ENCODE results near the gene PRAMEF15.
"Not testable (repeated sequence)": the region's sequence is repeated elsewhere in the genome, so short reads cannot be mapped to it uniquely, and the experiment has no call there.

GRCh38 chr1:13279617-13280016 is 35.8 kb upstream of the PRAMEF15 start:
- TF ChIP-seq CTCF (IDR thresholded peaks at IDR 0.05; ENCODE audit: insufficient read depth, low read length, poor library complexity, severe bottlenecking); EZH2phosphoT487 (conservative IDR thresholded peaks at IDR 0.05; ENCODE audit: low read length): not testable (repeated sequence)
